Muscle of arm (tissue), 14 donors: ENCODE data around the gene SPRR1A. TPM values are rescaled to one million over a fixed set of nuclear protein-coding genes. Genes with fewer than 3 reads are reported as not detected.

ENCODE experiments used
- DNase-seq: peaks from one replicate; pipeline ENCODE4 v3.0.0-alpha.2; 2013
- long read RNA-seq, 11 donors: transcript quantifications; one replicate each; lab custom pipeline, GENCODE V29; 2026
- polyA plus RNA-seq, 12 donors: library from polyadenylated mRNA; unstranded; fragments of 120-200 nt; gene quantifications; one replicate each; pipeline ENCODE4 v1.2.1, GENCODE V29; 2013; ENCODE audit not compliant: insufficient read length in 12 of 12

Gene SPRR1A, protein sequence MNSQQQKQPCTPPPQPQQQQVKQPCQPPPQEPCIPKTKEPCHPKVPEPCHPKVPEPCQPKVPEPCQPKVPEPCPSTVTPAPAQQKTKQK
- polyA plus RNA-seq: 1 to 10 TPM in 3 of 12 donors, not detected in 9; 1.5 to 3.9 (median 2.0) TPM
- long read RNA-seq, donor 1: 0 reads
- long read RNA-seq, donor 2: 0 reads
- long read RNA-seq, donor 3: 0 reads
- long read RNA-seq, donor 4: 0 reads
- long read RNA-seq, donor 5: 0 reads
- long read RNA-seq, donor 6: 0 reads
- long read RNA-seq, donor 7: 0 reads
- long read RNA-seq, donor 8: 0 reads
- long read RNA-seq, donor 9: 0 reads
- long read RNA-seq, donor 10: 0 reads
- long read RNA-seq, donor 11: 0 reads

DNA sequence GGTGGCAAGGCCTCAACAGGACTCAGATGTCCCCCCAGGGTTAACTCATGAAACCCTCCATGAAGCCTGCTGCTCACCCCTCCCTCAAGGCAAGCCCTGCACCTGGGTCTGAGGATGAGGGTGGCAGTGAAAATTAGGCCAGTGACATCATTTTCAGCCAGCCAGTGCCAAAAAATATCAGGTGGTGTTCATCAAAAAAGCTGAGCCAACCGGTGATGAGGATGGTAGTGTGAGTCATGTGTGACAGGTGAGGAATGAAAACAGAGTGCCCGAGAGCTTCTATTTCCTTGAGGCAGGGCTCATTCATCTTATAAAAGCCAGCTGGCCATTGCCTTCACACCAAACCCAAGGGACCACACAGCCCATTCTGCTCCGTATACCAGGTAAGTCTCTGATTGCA, at the start of gene SPRR1A:
Gene SPRR1A, plus strand, starts transcription at position 339 of the 400 bp plus-strand sequence. CDS start 1,150 bp downstream, outside the sequence.
- no peak for DNase-seq

GRCh38 chr1:152940614-152941013, 43.3 kb upstream of the SPRR1A start:
- DNase-seq: no peak

DNA sequence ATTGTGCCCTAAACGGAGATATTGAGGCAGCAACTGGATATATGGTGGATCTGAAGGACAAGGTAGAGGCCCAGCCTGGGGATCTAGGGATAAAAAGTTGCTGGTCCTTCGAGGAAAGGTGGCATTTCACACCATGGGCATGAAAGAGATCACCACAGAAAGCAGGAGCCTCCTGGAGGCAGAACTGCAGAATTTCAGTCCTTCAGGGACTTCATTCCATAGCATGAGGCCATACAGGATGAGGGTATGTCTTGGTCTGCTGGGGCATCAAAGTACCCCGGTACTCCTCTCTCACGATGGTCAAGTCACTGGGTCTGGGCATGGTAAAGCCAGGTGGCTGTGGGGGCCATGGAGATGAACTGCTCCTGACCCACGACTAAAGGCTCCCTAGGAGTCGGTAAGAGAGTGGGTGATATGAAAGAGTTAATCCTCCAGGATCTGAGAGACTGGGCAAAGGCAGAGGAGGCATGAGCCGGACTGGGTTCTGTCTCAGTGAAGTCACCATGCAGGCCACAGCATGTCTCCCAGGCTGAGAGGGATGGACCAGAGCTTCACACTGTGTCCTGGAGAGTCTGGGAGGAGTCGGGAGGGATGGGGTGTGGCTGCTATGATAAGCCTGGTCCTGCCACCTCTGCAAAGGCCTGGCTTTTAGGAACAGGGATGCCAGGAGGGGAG, 42.7 kb upstream of the SPRR1A start:
- no peak for DNase-seq

DNA sequence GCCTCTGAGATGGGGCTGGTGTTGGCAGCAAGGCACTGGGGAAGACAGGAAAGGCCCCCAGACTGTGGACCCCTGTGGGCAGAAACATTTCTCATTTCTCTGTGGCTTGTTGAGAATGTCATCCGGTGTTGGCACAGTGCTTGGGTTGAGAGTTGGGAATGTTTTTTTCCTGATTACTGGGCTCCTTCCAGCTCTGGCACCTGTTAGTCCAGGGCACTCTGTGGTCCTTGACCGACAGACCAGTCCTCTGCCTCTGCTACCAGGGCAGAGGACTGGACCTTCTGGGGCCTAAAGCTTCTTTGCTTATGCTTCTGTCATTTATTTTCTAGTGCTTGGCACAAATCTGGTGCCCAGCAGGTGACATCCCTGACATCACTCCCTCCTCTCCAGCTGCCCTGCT, 41.7 kb upstream of the SPRR1A start:
- no peak for DNase-seq

DNA sequence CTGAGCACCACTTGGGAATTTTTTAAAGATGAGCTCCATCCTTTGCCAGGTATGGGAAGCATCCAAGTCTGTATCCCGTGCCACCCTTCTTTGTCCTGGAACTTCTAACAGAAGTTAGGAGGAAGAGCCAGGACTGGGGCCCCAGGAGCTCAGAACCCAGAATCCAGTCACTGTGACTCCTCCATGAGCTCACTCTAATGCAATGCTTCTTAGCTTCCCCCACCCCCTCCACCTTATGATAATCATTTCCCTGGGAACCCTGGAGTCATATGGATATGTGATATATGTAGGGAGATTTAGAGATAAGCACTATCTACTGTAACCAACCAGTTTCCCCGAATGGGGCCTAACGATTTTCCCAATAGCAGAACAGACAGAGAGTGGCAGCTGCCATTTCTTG, 37.6 kb upstream of the SPRR1A start:
- no peak for DNase-seq

DNA sequence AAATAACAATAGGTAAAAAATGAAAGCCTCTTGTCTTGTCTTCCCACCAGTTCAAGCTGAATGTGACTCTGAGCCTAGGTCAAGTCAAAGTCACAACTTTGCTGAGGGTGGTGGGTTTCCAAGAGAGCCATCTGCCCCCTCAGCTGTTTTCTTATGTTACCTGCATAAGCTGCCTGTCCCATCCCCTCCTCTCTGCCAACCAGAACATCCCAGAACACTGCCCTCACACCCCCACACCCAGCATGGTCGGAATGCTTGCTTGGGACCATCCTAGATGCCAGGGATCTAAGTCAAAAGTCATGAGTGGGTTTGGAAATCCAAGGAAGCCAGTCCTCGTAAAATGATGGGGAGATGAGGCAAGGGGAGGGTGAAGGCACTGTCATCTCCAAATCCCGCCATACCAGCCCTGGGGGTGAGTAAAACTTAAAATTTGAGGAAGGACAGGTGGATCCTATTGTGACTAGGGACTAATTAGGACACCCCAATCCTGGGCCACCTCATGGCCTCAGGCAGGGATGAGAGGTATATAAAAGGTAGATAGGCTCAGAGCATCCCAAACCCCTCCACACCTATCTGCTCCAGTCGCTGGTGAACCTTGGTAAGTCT, 37.1 kb upstream of the SPRR1A start, which contains the start of gene SPRR5:
Gene SPRR5, plus strand, starts transcription at position 556 of the 606 bp plus-strand sequence. CDS start 1,349 bp downstream, outside the sequence.
- no peak for DNase-seq

DNA sequence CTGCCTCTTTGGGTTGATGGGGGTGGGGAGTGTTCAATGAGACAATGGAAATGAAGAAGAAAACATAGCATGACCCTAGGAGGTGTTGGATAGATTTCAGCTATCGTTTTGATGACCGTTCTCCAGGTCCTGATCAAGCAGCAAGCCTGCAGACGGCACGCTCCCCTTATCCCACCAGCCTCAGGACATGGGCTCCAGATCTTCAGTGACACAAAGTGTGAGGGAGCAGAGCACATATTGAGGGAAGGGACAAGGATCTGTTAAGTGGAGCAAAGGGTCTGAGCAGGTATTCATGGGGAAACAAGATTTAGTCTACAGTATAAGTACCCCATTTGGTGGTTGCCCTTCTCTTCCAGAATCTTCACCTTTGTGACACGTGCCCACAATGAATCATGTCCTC, 32.2 kb upstream of the SPRR1A start:
- no peak for DNase-seq

- DNase-seq: no peak
Observed at GRCh38 chr1:152953761-152954160, 30.1 kb upstream of the SPRR1A start.

DNA sequence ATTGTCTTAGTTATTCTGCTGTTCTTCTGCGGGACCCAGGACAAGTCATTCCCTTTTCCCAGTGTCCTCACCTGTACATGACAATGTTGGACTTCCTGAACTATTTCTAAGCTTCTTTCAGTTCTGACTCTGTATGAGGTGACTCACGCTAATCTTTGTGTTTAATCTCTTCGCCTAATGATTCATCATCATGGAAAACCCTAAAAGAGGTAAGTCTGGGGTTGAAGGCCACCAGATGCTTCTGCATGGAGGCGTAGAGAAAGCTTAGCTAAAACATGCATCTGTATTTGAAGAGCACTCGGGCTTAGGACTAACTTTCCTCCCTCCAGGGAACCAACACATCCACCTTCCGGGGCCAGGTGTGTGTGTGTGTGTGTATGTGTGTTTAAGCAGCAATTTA, 29.4 kb upstream of the SPRR1A start:
- no peak for DNase-seq

- no peak for DNase-seq
Observed at GRCh38 chr1:152957561-152957960, 26.3 kb upstream of the SPRR1A start.

- DNase-seq: no peak
Observed at GRCh38 chr1:152959273-152959672, 24.6 kb upstream of the SPRR1A start.

DNA sequence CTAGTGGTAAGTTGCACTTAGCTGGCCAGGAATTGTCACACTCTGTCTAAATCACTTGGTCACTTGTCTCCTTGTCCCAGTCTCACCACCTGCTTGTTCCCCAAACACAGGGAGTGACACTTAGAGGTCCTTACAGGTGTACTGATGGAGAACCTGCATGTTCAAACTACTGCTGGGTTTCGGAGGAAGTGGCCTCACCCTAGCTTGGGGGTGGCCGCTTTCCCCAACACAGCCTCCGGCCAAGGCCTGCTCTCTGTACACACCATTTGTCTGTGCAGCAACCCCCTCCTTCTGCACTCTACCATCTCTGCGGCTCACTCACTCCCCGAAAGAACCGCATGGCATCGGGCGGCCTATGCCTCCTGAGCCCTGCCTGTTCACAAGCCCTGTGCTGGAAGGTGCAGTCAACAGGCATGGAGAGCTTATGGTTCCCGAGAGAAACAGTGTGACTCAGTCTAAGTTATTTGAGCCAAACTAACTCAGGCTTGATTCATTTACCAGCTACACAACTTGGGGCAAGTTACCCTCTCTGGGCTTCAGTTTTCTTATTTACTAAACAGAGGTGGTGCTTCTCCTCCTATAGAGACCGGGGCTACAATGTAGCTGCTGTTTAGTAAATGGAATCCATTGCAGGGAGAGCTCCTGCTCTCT, 24.0 kb upstream of the SPRR1A start:
- no peak for DNase-seq

DNA sequence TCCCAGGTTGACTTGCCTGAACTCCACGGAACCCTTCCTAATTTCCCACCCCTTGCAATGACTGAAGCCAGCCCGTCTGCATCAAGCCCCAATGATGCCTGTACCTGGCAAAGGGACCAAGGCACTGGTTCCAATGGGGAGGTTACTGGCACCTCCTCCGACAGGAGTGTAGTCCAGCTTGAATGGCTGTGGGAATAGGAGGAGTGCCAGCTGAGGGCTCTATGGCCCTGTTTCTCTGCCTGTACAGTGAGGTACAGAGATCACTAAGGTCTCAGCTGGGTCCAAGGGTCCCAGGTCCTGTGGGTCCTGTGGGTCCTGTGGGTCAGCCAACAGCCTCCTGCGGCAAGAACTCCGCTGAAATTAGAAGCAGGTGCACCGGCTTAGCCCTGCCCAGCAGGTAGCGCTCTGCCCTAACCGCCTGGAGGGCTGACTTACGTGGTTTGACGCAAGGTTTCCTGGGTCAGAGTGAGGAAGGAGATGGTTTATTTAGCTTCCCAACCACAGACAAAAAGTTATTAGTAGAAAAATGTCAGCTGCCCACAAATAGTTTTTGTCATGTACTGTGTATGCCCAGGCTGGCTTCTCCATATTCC, 23.3 kb upstream of the SPRR1A start:
- no peak for DNase-seq

- DNase-seq: no peak
Observed at GRCh38 chr1:152961226-152961891, 22.5 kb upstream of the SPRR1A start.

DNA sequence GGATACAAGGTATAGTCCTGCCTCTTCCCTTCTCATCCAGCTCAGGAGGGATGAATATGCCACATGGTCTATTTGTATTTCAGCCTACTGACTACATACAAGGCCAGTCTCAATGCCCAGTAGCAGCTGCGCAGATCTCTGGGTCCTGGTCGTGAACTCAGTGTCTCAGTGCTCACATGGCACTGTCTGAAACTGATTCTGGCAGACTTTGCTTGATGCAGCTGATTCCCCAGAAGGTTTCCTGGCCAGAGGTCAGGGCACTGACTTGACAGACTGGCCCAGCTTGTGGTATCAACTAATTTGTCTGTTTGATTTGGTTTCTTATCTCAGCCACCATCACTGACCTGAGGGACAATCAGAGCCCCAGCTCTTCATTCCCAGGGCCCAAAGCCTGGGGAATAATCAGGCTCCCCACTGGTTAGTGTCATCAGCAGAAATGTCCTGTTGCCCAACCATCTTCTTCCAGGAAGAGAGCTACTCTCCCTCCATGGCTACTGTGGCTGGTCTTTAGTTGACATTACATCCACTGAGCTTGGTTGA, 20.9 kb upstream of the SPRR1A start:
- DNase-seq: no peak

DNA sequence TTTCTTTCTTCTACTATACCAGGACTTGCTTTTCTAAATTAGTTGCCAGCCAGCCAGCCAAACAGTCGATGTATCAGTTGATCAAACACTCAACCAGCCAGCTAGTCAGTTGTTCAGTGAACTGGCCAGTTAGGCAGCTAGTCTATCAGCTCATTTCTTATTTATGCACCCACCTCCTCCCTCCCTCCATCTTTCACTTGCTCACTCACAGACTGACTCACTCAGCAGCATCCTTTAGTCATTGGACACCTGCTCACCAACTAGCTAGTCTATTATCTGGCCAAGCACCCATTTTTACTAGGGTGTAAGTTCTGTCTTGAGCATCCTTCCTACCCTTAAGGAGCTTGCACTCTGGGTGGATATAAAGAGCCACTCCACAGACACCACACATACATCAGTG, 19.3 kb upstream of the SPRR1A start:
- no peak for DNase-seq

- DNase-seq: no peak
Observed at GRCh38 chr1:152965853-152966252, 18.0 kb upstream of the SPRR1A start.

- no peak for DNase-seq
Observed at GRCh38 chr1:152967201-152967600, 16.7 kb upstream of the SPRR1A start.

GRCh38 chr1:152968248-152968647, 15.6 kb upstream of the SPRR1A start:
- DNase-seq: no peak

DNA sequence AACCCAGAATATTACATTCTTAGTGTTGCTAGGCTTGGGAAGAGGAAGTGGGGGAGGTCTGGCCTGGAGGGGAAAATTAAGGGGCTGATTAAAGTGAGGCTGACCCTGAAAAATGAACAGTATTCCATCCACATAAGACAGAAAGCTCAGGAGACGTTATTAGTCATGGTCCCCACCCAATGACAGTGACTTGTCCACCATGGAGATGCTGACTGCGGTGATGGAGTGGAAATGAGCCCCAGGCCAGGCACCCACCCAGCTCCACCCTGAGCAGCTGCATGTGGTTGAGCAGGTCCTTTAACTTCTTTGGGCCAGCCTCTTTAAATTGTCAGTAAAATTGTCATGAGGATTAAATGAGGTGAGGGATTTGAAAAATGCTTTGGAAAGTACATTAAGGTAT, 14.8 kb upstream of the SPRR1A start:
- no peak for DNase-seq

- DNase-seq: no peak
Observed at GRCh38 chr1:152970495-152970894, 13.4 kb upstream of the SPRR1A start, which contains the start of gene SPRR4. Gene SPRR4, plus strand, starts transcription at chr1:152970648. Its CDS starts 1,243 bp downstream, at chr1:152971891.
